ENCODE measurements around the gene DNAH1. TPM values are rescaled to one million over a fixed set of nuclear protein-coding genes. Genes with fewer than 3 reads are reported as not detected.

DNAH1 gene
- total and polyA plus RNA-seq, 2 of the 13 experiments (the other 11 are each of a cell fraction or from before 2014, with no cell fraction given): 0.64 to 3.5 TPM

- TF ChIP-seq, protein P1, sequence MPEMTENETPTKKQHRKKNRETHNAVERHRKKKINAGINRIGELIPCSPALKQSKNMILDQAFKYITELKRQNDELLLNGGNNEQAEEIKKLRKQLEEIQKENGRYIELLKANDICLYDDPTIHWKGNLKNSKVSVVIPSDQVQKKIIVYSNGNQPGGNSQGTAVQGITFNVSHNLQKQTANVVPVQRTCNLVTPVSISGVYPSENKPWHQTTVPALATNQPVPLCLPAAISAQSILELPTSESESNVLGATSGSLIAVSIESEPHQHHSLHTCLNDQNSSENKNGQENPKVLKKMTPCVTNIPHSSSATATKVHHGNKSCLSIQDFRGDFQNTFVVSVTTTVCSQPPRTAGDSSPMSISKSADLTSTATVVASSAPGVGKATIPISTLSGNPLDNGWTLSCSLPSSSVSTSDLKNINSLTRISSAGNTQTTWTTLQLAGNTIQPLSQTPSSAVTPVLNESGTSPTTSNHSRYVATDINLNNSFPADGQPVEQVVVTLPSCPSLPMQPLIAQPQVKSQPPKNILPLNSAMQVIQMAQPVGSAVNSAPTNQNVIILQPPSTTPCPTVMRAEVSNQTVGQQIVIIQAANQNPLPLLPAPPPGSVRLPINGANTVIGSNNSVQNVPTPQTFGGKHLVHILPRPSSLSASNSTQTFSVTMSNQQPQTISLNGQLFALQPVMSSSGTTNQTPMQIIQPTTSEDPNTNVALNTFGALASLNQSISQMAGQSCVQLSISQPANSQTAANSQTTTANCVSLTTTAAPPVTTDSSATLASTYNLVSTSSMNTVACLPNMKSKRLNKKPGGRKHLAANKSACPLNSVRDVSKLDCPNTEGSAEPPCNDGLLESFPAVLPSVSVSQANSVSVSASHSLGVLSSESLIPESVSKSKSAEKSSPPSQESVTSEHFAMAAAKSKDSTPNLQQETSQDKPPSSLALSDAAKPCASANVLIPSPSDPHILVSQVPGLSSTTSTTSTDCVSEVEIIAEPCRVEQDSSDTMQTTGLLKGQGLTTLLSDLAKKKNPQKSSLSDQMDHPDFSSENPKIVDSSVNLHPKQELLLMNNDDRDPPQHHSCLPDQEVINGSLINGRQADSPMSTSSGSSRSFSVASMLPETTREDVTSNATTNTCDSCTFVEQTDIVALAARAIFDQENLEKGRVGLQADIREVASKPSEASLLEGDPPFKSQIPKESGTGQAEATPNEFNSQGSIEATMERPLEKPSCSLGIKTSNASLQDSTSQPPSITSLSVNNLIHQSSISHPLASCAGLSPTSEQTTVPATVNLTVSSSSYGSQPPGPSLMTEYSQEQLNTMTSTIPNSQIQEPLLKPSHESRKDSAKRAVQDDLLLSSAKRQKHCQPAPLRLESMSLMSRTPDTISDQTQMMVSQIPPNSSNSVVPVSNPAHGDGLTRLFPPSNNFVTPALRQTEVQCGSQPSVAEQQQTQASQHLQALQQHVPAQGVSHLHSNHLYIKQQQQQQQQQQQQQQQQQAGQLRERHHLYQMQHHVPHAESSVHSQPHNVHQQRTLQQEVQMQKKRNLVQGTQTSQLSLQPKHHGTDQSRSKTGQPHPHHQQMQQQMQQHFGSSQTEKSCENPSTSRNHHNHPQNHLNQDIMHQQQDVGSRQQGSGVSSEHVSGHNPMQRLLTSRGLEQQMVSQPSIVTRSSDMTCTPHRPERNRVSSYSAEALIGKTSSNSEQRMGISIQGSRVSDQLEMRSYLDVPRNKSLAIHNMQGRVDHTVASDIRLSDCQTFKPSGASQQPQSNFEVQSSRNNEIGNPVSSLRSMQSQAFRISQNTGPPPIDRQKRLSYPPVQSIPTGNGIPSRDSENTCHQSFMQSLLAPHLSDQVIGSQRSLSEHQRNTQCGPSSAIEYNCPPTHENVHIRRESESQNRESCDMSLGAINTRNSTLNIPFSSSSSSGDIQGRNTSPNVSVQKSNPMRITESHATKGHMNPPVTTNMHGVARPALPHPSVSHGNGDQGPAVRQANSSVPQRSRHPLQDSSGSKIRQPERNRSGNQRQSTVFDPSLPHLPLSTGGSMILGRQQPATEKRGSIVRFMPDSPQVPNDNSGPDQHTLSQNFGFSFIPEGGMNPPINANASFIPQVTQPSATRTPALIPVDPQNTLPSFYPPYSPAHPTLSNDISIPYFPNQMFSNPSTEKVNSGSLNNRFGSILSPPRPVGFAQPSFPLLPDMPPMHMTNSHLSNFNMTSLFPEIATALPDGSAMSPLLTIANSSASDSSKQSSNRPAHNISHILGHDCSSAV (CRISPR knock-in tag; IDR thresholded peaks at IDR 0.05; ENCODE audit: borderline replicate concordance): 0 out of 2 replicates have a peak, but pooled peaks have one; percentile 25
- TF ChIP-seq ZNF30 (CRISPR knock-in tag; IDR thresholded peaks at IDR 0.05): no peak
- TF ChIP-seq JDP2 (CRISPR knock-in tag; IDR thresholded peaks at IDR 0.05; ENCODE audit: borderline replicate concordance): no peak
- no peak for TF ChIP-seq PTBP1 (IDR thresholded peaks at IDR 0.05; ENCODE audit: low read depth, low read length, poor library complexity, severe bottlenecking)
- no peak for TF ChIP-seq ZNF891 (CRISPR knock-in tag; IDR thresholded peaks at IDR 0.05)
- TF ChIP-seq, protein P2, sequence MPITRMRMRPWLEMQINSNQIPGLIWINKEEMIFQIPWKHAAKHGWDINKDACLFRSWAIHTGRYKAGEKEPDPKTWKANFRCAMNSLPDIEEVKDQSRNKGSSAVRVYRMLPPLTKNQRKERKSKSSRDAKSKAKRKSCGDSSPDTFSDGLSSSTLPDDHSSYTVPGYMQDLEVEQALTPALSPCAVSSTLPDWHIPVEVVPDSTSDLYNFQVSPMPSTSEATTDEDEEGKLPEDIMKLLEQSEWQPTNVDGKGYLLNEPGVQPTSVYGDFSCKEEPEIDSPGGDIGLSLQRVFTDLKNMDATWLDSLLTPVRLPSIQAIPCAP (CRISPR knock-in tag; IDR thresholded peaks at IDR 0.05; ENCODE audit: low read depth): no peak
- TF ChIP-seq RNF2 (conservative IDR thresholded peaks at IDR 0.05; ENCODE audit: low read depth): no peak
- TF ChIP-seq, protein P3, sequence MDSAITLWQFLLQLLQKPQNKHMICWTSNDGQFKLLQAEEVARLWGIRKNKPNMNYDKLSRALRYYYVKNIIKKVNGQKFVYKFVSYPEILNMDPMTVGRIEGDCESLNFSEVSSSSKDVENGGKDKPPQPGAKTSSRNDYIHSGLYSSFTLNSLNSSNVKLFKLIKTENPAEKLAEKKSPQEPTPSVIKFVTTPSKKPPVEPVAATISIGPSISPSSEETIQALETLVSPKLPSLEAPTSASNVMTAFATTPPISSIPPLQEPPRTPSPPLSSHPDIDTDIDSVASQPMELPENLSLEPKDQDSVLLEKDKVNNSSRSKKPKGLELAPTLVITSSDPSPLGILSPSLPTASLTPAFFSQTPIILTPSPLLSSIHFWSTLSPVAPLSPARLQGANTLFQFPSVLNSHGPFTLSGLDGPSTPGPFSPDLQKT (CRISPR knock-in tag; IDR thresholded peaks at IDR 0.05; ENCODE audit: borderline replicate concordance): no peak
- TF ChIP-seq ZNF547 (CRISPR knock-in tag; IDR thresholded peaks at IDR 0.05): no peak
- TF ChIP-seq ZNF136 (CRISPR knock-in tag; IDR thresholded peaks at IDR 0.05; ENCODE audit: low read depth): no peak
- TF ChIP-seq ZNF382 (CRISPR knock-in tag; IDR thresholded peaks at IDR 0.05; ENCODE audit: borderline replicate concordance): no peak
- TF ChIP-seq GATA4 (IDR thresholded peaks at IDR 0.05; ENCODE audit: borderline replicate concordance, low read depth): no peak
- TF ChIP-seq HNRNPK (IDR thresholded peaks at IDR 0.05; ENCODE audit: low read depth, low read length, poor library complexity, severe bottlenecking): no peak
- no peak for TF ChIP-seq KDM6A (CRISPR knock-in tag; IDR thresholded peaks at IDR 0.05; ENCODE audit: low read depth)
- TF ChIP-seq ZNF619 (CRISPR knock-in tag; IDR thresholded peaks at IDR 0.05): no peak
- TF ChIP-seq ZBTB46 (CRISPR knock-in tag; IDR thresholded peaks at IDR 0.05; ENCODE audit: borderline replicate concordance): no peak
- TF ChIP-seq ZNF468 (CRISPR knock-in tag; IDR thresholded peaks at IDR 0.05): 0 out of 2 replicates have a peak, but pooled peaks have one; percentile 21
- no peak for TF ChIP-seq ELF1 (CRISPR knock-in tag; IDR thresholded peaks at IDR 0.05)
- no peak for TF ChIP-seq TAF1 (CRISPR knock-in tag; IDR thresholded peaks at IDR 0.05)
Observed at GRCh38 chr3:52289338-52289746, 26.8 kb upstream of the DNAH1 start (continued).
